ENCODE results near the gene ERC2.

Gene ERC2

GRCh38 chr3:55968331-55968730, 499.9 kb downstream of the ERC2 start (continued):
- TF ChIP-seq ZNF747 (tag by site-specific recombination; IDR thresholded peaks at IDR 0.05) (no peak), ZNF37A (tag by site-specific recombination; IDR thresholded peaks at IDR 0.05) (no peak), ZNF660 (tag by site-specific recombination; IDR thresholded peaks at IDR 0.05) (no peak), PBX3 (CRISPR knock-in tag; IDR thresholded peaks at IDR 0.05) (no peak)

- POLR2A ChIA-PET: no interaction called here
- CTCF ChIA-PET: interaction anchor here (1.4 kb wide), 1 partner anchor 285 kb away, joined by 3 read pairs; no protein-coding TSS in a partner anchor
- Histone ChIP-seq H3K9me3 (ENCODE audit: control insufficient read depth, insufficient read depth, low read depth, low read length) (no peaks in the 10 kb centered on the region), H3K4me1 (ENCODE audit: control insufficient read depth, insufficient read depth, low read length) (no peaks in the 10 kb centered on the region), H3K27ac (ENCODE audit: extremely low read depth, low read depth, low read length) (no peak overlapping the region), H3K4me3 (ENCODE audit: low read depth, low read length) (no peak overlapping the region), H3K36me3 (ENCODE audit: control insufficient read depth in 2 of 2, insufficient read depth in 1 of 2, low read length in 2 of 2) (no peaks in the 10 kb centered on the region)
- no peak for TF ChIP-seq ZSCAN5A (tag by site-specific recombination; IDR thresholded peaks at IDR 0.05)
- TF ChIP-seq INSM2 (tag by site-specific recombination; IDR thresholded peaks at IDR 0.05): no peak
- TF ChIP-seq RBAK (tag by site-specific recombination; IDR thresholded peaks at IDR 0.05): no peak
- TF ChIP-seq ZNF580 (tag by site-specific recombination; IDR thresholded peaks at IDR 0.05): no peak
- TF ChIP-seq ZNF221 (tag by site-specific recombination; IDR thresholded peaks at IDR 0.05; ENCODE audit: borderline replicate concordance): no peak
- no peak for TF ChIP-seq ZFP37 (tag by site-specific recombination; IDR thresholded peaks at IDR 0.05)
- TF ChIP-seq ZNF560 (tag by site-specific recombination; IDR thresholded peaks at IDR 0.05; ENCODE audit: borderline replicate concordance): no peak
- TF ChIP-seq ZNF677 (tag by site-specific recombination; IDR thresholded peaks at IDR 0.05): no peak
- TF ChIP-seq ZNF664 (tag by site-specific recombination; IDR thresholded peaks at IDR 0.05): no peak
- no peak for TF ChIP-seq ZNF398 (tag by site-specific recombination; IDR thresholded peaks at IDR 0.05)
- no peak for TF ChIP-seq ZNF513 (tag by site-specific recombination; IDR thresholded peaks at IDR 0.05)
- TF ChIP-seq MYNN (tag by site-specific recombination; IDR thresholded peaks at IDR 0.05; ENCODE audit: borderline replicate concordance): no peak
- no peak for TF ChIP-seq ZNF701 (tag by site-specific recombination; IDR thresholded peaks at IDR 0.05)
- TF ChIP-seq ZNF26 (tag by site-specific recombination; IDR thresholded peaks at IDR 0.05): no peak
- TF ChIP-seq ZNF416 (tag by site-specific recombination; IDR thresholded peaks at IDR 0.05): no peak
- no peak for TF ChIP-seq MZF1 (tag by site-specific recombination; IDR thresholded peaks at IDR 0.05; ENCODE audit: borderline replicate concordance)
- no peak for TF ChIP-seq ZNF558 (tag by site-specific recombination; IDR thresholded peaks at IDR 0.05)
- no peak for TF ChIP-seq SP3 (tag by site-specific recombination; IDR thresholded peaks at IDR 0.05)
- TF ChIP-seq FEZF1 (tag by site-specific recombination; IDR thresholded peaks at IDR 0.05): no peak
Observed at GRCh38 chr3:55966566-55966965, 501.7 kb downstream of the ERC2 start.

Measured in HEK293 (cell line).